WI38 (cell line): Measurements from ENCODE around the gene RNF40.

Experiments used
- H3K4me3 ChIP-seq: 2 replicates; pipeline ENCODE4 v1.5.1; 2011; ENCODE audit warnings: low read depth, mild to moderate bottlenecking, control low read depth, low read length
- TF ChIP-seq, protein P1 (sequence below): IDR thresholded peaks from 2 replicates; pipeline ENCODE4 v1.5.1; 2012; ENCODE audit warnings: low read depth, mild to moderate bottlenecking, control low read depth, low read length

Gene RNF40

DNA sequence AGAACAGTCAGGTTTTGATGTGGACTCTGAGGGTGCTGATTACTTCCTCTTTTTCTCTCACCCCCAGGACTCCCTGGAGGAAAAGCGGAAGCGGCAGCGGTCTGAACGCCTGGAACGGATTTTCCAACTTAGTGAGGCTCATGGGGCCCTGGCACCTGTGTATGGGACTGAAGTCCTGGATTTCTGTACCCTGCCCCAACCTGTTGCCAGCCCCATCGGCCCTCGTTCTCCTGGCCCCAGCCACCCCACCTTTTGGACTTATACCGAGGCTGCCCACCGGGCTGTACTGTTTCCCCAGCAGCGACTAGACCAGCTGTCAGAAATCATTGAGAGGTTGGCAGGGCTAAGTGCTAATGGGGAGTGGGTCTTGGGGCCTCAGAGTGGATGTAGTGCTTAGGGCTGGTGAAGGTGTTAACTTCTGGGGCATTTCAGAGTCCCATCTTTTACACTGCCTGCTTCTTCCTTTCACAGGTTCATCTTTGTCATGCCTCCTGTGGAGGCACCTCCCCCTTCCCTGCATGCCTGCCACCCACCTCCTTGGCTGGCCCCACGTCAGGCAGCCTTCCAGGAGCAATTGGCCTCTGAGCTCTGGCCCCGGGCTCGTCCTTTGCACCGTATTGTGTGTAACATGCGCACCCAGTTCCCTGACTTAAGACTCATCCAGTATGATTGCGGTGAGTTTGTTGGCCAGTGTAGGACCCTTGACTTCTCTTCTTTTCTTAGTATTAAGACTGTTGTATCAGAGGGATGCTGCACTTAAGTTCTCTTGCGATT, 33.0 kb upstream of the RNF40 start:
- no peak overlapping the region for H3K4me3 ChIP-seq
- TF ChIP-seq, protein P1, sequence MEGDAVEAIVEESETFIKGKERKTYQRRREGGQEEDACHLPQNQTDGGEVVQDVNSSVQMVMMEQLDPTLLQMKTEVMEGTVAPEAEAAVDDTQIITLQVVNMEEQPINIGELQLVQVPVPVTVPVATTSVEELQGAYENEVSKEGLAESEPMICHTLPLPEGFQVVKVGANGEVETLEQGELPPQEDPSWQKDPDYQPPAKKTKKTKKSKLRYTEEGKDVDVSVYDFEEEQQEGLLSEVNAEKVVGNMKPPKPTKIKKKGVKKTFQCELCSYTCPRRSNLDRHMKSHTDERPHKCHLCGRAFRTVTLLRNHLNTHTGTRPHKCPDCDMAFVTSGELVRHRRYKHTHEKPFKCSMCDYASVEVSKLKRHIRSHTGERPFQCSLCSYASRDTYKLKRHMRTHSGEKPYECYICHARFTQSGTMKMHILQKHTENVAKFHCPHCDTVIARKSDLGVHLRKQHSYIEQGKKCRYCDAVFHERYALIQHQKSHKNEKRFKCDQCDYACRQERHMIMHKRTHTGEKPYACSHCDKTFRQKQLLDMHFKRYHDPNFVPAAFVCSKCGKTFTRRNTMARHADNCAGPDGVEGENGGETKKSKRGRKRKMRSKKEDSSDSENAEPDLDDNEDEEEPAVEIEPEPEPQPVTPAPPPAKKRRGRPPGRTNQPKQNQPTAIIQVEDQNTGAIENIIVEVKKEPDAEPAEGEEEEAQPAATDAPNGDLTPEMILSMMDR, result no peak

DNA sequence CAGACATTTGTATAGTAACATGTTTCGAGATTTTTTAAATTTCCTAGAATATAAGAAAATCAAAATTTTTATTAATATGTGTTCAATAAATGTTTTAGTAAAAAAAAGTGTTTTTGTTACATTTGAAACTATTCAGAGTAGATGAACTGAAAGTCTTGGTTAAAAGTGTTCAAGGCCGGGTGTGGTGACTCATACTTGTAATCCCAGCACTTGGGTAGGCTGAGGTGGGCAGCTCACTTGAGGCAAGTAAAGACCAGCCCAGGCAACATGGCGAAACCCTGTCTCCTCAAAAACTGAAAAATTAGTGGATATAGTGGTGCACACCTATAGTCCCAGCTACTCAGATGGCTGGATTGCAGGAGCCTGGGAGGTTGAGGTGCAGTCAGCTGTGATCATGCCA, 30.7 kb upstream of the RNF40 start:
- TF ChIP-seq, protein P1, result no peak

DNA sequence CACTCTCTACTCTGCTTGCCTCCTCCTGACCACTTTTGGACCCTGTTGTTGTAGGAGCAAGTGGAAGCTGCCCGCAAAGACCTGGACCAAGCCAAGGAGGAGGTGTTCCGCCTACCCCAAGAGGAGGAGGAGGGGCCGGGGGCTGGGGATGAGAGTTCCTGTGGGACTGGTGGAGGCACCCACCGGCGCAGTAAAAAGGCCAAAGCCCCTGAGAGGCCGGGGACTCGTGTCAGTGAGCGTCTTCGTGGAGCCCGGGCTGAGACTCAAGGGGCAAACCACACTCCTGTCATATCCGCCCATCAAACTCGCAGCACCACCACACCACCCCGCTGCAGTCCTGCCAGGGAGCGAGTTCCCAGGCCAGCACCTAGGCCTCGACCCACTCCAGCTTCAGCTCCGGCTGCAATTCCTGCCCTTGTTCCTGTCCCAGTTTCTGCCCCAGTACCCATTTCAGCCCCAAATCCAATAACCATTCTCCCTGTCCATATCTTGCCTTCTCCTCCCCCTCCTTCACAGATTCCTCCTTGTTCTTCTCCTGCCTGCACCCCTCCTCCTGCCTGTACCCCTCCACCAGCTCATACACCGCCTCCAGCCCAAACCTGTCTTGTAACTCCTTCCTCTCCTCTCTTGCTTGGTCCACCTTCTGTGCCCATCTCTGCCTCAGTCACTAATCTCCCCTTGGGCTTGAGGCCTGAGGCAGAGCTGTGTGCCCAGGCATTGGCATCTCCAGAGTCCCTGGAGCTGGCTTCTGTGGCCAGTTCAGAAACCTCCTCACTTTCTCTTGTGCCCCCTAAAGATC, 24.9 kb upstream of the RNF40 start:
- TF ChIP-seq, protein P1, result no peak

More for the DNA sequence above, 30.7 kb upstream of the RNF40 start:
- no peak overlapping the region for H3K4me3 ChIP-seq

DNA sequence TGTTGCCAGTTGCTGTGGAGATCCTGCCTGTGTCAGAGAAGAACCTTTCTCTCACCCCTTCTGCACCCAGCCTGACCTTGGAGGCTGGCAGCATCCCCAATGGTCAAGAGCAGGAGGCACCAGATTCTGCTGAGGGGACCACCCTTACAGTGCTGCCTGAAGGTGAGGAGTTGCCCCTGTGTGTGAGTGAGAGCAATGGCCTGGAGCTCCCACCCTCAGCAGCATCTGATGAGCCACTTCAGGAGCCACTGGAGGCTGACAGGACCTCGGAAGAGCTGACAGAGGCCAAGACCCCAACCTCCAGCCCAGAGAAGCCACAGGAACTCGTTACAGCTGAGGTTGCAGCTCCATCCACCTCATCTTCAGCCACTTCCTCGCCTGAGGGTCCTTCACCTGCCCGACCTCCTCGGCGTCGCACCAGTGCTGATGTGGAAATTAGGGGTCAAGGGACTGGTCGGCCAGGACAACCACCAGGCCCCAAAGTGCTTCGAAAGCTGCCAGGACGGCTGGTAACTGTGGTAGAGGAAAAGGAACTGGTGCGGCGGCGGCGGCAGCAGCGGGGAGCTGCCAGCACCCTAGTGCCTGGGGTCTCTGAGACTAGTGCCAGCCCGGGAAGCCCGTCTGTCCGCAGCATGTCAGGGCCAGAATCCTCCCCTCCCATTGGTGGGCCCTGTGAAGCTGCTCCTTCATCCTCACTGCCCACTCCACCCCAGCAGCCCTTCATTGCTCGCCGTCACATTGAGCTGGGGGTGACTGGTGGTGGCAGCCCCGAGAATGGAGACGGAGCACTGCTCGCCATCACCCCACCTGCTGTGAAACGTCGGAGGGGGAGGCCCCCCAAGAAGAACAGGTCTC, 24.1 kb upstream of the RNF40 start:
- TF ChIP-seq, protein P1, result no peak
- no peak overlapping the region for H3K4me3 ChIP-seq

More for the DNA sequence above, 24.9 kb upstream of the RNF40 start:
- H3K4me3 ChIP-seq, result no peak overlapping the region

DNA sequence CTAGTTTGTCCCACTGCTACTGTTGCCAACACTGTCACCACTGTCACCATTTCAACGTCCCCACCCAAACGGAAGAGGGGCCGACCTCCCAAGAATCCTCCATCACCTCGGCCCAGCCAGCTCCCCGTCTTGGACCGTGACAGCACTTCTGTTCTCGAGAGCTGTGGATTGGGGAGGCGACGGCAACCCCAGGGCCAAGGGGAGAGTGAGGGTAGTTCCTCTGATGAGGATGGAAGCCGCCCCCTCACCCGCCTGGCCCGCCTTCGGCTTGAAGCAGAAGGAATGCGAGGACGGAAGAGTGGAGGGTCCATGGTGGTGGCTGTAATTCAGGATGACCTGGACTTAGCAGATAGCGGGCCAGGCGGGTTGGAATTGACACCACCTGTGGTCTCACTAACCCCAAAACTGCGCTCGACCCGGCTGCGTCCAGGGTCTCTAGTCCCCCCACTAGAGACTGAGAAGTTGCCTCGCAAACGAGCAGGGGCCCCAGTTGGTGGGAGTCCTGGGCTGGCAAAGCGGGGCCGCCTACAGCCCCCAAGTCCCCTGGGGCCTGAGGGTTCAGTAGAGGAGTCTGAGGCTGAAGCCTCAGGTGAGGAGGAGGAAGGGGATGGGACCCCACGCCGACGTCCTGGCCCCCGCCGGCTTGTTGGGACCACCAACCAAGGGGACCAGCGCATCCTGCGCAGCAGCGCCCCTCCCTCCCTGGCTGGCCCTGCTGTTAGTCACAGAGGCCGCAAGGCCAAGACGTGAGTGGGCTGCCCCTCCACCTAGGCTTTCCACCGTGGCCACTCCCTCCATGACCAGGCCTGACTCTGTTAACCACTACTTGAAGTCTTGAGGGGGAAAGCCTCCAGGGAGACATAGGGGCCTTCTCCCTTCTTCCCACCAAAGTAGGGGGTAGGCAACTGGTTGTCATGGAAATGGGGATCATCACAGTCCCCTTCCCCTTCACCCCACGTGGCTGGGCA, 22.9 kb upstream of the RNF40 start:
- TF ChIP-seq, protein P1, result no peak
- H3K4me3 ChIP-seq, result no peak overlapping the region
